Gastrocnemius medialis (tissue), 4 donors: Measurements from ENCODE around the gene SYP.

ENCODE experiments used
- CTCF ChIP-seq, 5 experiments: fragments of 450-650 bp in 3 of 5; fragments of 200-600 bp in 2 of 5; sonication (generic) in 2 of 5; IDR thresholded peaks in 4 of 5; conservative IDR thresholded peaks in 1 of 5; 1 replicate in 4 of 5; 2 replicates in 1 of 5; pipeline ENCODE4 v1.5.1; 2016 to 2019; ENCODE audit warnings: antibody characterized with exemption in 5 of 5, mild to moderate bottlenecking in 3 of 5, moderate library complexity in 3 of 5
- POLR2A ChIP-seq, 2 donors: fragments of 450-650 bp; IDR thresholded peaks; one replicate each; pipeline ENCODE4 v1.6.1; 2017; ENCODE audit warnings: antibody characterized with exemption in 2 of 2, mild to moderate bottlenecking in 2 of 2, moderate library complexity in 2 of 2

DNA sequence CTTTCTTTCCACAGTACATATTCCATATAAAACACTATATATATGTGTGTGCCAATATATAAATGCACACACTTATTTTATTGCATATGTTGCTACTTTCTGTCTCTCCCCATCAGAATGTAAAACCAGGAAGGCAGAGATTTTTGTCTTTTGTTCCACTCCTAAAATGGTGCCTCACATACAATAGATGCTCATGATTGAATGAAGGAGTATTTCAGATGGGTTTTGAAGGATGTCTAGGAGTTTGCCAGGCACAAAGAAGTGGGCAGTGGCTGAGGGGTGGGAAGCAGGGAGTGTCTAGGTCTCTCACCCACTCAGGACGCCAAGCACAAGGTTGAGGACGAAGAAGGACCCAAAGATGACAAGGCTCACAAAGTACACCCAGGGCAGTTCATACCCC, 27.7 kb upstream of the SYP start:
- TF ChIP-seq CTCF (IDR thresholded peaks at IDR 0.05 in 4 of 5, conservative IDR thresholded peaks at IDR 0.05 in 1 of 5) (no peak), POLR2A (IDR thresholded peaks at IDR 0.05) (no peak)
